Thymus (tissue), 11 donors: ENCODE results near the gene MEDAG. TPM values are rescaled to one million over a fixed set of nuclear protein-coding genes. Genes with fewer than 3 reads are reported as not detected.

Experiments
- DNase-seq, 9 donors: peaks; one replicate each; pipeline ENCODE4 v3.0.0-alpha.2; 2013; ENCODE audit warnings: low spot score in 9 of 9, low read depth in 6 of 9, missing footprints in 1 of 9
- H3K27ac ChIP-seq, 2 donors: one replicate each; pipeline ENCODE4 v1.5.1; 2013; ENCODE audit warnings: control low read depth in 1 of 2, low read depth in 1 of 2, low read length in 1 of 2, mild to moderate bottlenecking in 1 of 2, moderate library complexity in 1 of 2
- H3K27me3 ChIP-seq, 2 donors: one replicate each; pipeline ENCODE4 v1.5.1; 2013; ENCODE audit warnings: low read length in 1 of 2; ENCODE audit not compliant: control insufficient read depth in 2 of 2, insufficient read depth in 1 of 2
- H3K36me3 ChIP-seq, 2 donors: one replicate each; pipeline ENCODE4 v1.5.1; 2013; ENCODE audit warnings: low read length in 1 of 2, mild to moderate bottlenecking in 1 of 2, moderate library complexity in 1 of 2; ENCODE audit not compliant: control insufficient read depth in 2 of 2, insufficient read depth in 2 of 2
- H3K4me1 ChIP-seq, 2 donors: one replicate each; pipeline ENCODE4 v1.5.1; 2013; ENCODE audit warnings: low read length in 2 of 2; ENCODE audit not compliant: control insufficient read depth in 2 of 2, insufficient read depth in 2 of 2
- H3K4me3 ChIP-seq, 2 donors: one replicate each; pipeline ENCODE4 v1.5.1; 2013; ENCODE audit warnings: low read length in 2 of 2, control low read depth in 1 of 2, mild to moderate bottlenecking in 1 of 2
- H3K9me3 ChIP-seq, 2 donors: one replicate each; pipeline ENCODE4 v1.5.1; 2013; ENCODE audit warnings: low read length in 1 of 2, mild to moderate bottlenecking in 1 of 2; ENCODE audit not compliant: control insufficient read depth in 2 of 2, insufficient read depth in 1 of 2
- WGBS: extraction: QIAGEN DNeasy Blood & Tissue Kit; methylation state at CpG from one replicate; pipeline ENCODE4 v1.1.7; 2013; 5-methylcytosine and 5-hydroxymethylcytosine counted together
- polyA plus RNA-seq: library from polyadenylated mRNA; stranded (reverse); fragments of 200-250 nt; gene quantifications from one replicate; pipeline ENCODE4 v1.2.3, GENCODE V29; 2013
- total RNA-seq: library from RNA; stranded (reverse); fragments of 120-200 nt; gene quantifications from one replicate; pipeline ENCODE4 v1.2.4, GENCODE V29; 2013
- donor health status: healthy.

MEDAG gene
- total and polyA plus RNA-seq, 2 donors = 0.76 to 18.7 TPM

- Histone ChIP-seq H3K27ac (no peak overlapping the region), H3K4me1 (no peaks in the 10 kb centered on the region), H3K27me3 (peaks cover 0 to 2% of the 10 kb centered on the region in 2 donors), H3K4me3 (no peak overlapping the region), H3K36me3 (no peaks in the 10 kb centered on the region), H3K9me3 (peaks cover 0 to 4% of the 10 kb centered on the region in 2 donors)
- WGBS = 91% methylated on average over 3 of the region's 3 CpGs
- DNase-seq = no peak
These were observed 24.9 kb upstream of the MEDAG start for GRCh38 chr13:30881191-30881651.

GRCh38 chr13:30882026-30882850 is 23.8 kb upstream of the MEDAG start:
- no peak for DNase-seq
- no peak overlapping the region for H3K4me3 ChIP-seq
- peaks cover 0 to 4% of the 10 kb centered on the region in 2 donors for H3K9me3 ChIP-seq
- H3K27me3 ChIP-seq = peaks cover 0 to 2% of the 10 kb centered on the region in 2 donors
- WGBS = 90% methylated on average over 8 of the region's 8 CpGs
- H3K27ac ChIP-seq = no peak overlapping the region
- H3K4me1 ChIP-seq = no peaks in the 10 kb centered on the region
- no peaks in the 10 kb centered on the region for H3K36me3 ChIP-seq

DNA sequence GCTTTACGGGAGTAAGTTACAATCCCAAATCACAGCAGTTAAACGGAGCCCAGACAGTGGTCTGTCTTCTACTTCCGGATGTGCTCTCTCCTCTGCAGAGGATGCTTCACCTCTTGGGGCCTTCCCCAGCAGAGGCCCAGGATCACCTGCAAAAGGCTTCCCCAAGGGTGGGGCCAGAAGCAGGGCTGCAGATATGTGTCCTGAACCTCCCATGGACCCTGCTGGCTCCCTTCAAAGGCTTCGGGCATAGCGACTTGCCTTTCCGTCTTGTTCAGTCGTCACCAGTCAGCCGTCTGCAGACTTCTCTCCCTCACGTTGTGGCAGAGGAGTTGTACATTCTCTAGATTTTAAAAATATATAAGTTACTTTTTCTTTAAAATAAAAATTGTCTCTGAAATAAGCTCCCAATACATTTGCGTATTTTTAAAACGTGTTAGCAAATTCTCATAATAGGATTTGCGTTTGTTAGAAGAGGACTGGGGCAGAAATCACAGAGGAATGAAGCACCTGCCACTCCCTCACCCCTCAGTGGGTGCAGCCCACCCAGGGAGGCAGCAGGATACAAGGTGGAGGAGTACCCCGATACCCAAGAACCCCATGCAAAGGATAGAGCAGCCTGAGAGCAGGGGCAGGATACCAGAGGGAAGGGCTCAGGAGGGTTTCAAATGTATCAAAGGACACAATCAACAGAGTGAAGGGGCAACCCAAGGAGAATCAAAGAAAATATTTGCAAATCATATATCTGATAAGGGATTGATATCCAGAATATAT is 22.9 kb upstream of the MEDAG start:
- no peak for DNase-seq
- 87% methylated on average over 13 of the region's 13 CpGs for WGBS
- H3K27ac ChIP-seq = no peak overlapping the region

DNA sequence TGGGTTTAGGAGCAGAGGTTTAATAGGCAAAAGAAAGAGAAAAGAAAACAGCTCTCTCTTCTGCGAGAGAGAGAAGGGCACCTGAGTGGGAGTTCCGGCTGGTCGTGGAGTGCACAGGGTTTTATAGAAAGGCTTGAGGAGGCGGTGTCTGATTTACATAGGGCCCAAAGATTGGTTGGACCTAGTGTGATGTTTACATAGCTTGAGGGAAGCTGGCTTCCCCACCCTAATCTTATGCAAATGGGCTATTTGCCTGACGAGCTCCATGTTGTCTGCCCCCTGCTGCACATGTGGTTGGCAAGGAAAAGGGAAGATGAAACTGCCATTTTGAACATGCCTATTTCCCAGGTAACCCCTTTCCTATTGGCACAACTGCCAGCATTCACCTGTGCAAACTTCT is 21.5 kb upstream of the MEDAG start:
- peaks cover 0 to 2% of the 10 kb centered on the region in 2 donors for H3K27me3 ChIP-seq
- peaks cover 0 to 4% of the 10 kb centered on the region in 2 donors for H3K9me3 ChIP-seq
- H3K27ac ChIP-seq = no peak overlapping the region
- DNase-seq = no peak
- H3K36me3 ChIP-seq = no peaks in the 10 kb centered on the region
- 95% methylated on average over 5 of the region's 5 CpGs for WGBS
- no peak overlapping the region for H3K4me3 ChIP-seq
- no peaks in the 10 kb centered on the region for H3K4me1 ChIP-seq

More for the DNA sequence above, 22.9 kb upstream of the MEDAG start:
- Histone ChIP-seq H3K9me3 (peaks cover 0 to 4% of the 10 kb centered on the region in 2 donors), H3K4me3 (no peak overlapping the region), H3K4me1 (no peaks in the 10 kb centered on the region), H3K36me3 (no peaks in the 10 kb centered on the region), H3K27me3 (peaks cover 0 to 2% of the 10 kb centered on the region in 2 donors)

GRCh38 chr13:30889196-30889690 is 16.8 kb upstream of the MEDAG start:
- H3K4me3 ChIP-seq = no peak overlapping the region
- H3K4me1 ChIP-seq = no peaks in the 10 kb centered on the region
- WGBS = 92% methylated on average over 3 of the region's 3 CpGs
- H3K9me3 ChIP-seq = peaks cover 0 to 4% of the 10 kb centered on the region in 2 donors
- no peak for DNase-seq
- H3K27ac ChIP-seq = no peak overlapping the region
- H3K27me3 ChIP-seq = no peaks in the 10 kb centered on the region
- H3K36me3 ChIP-seq = no peaks in the 10 kb centered on the region

GRCh38 chr13:30892966-30893365 is 13.1 kb upstream of the MEDAG start:
- WGBS = 69% methylated on average over 6 of the region's 6 CpGs
- H3K36me3 ChIP-seq = no peaks in the 10 kb centered on the region
- no peak overlapping the region for H3K27ac ChIP-seq
- no peak for DNase-seq
- no peak overlapping the region for H3K4me3 ChIP-seq
- H3K9me3 ChIP-seq = no peaks in the 10 kb centered on the region
- no peaks in the 10 kb centered on the region for H3K27me3 ChIP-seq
- H3K4me1 ChIP-seq = no peaks in the 10 kb centered on the region

DNA sequence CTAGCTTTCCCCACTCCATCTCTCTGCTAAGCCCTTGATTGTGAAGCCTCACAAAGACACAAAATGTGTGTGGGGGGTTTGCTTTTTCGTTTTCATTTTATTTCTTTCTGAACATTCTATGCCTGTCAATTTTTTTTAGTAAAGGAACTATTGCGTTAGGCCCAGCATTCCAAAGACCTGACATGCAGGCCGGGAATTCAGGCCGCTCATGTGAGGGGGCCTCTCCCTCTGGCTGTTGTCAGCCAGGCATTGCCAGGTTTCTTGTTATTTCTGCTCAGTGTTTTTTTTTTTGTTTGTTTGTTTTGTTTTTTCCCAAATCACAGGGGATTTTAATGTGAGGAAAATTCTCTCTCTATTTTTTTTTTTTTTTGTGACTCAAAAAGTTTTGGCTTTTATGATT is 10.3 kb upstream of the MEDAG start:
- 90% methylated on average over 4 of the region's 4 CpGs for WGBS
- Histone ChIP-seq H3K4me3 (no peak overlapping the region), H3K36me3 (no peaks in the 10 kb centered on the region), H3K9me3 (no peaks in the 10 kb centered on the region), H3K4me1 (no peaks in the 10 kb centered on the region), H3K27ac (no peak overlapping the region), H3K27me3 (peaks cover 0 to 7% of the 10 kb centered on the region in 2 donors)
- DNase-seq = no peak

- Histone ChIP-seq H3K9me3 (no peaks in the 10 kb centered on the region), H3K27me3 (peaks cover 0 to 10% of the 10 kb centered on the region in 2 donors), H3K4me3 (no peak overlapping the region), H3K4me1 (no peaks in the 10 kb centered on the region), H3K36me3 (no peaks in the 10 kb centered on the region), H3K27ac (no peak overlapping the region)
- DNase-seq = no peak
These were observed 8.0 kb upstream of the MEDAG start for GRCh38 chr13:30898070-30898469.

GRCh38 chr13:30898678-30899241 is 7.3 kb upstream of the MEDAG start:
- Histone ChIP-seq H3K27ac (no peak overlapping the region), H3K4me3 (no peak overlapping the region), H3K27me3 (peaks cover 0 to 17% of the 10 kb centered on the region in 2 donors), H3K9me3 (no peaks in the 10 kb centered on the region), H3K4me1 (no peaks in the 10 kb centered on the region), H3K36me3 (no peaks in the 10 kb centered on the region)
- DNase-seq = peak in 3 of 9 donors; percentile 3 to 22 (median 5)
- WGBS = 67% methylated on average over 7 of the region's 7 CpGs
